ENCODE results near the gene IGF2BP2.

- TF ChIP-seq CTCF (IDR thresholded peaks at IDR 0.05) = no peak
- no peak for TF ChIP-seq USF2 (IDR thresholded peaks at IDR 0.05)
- TF ChIP-seq CEBPB (IDR thresholded peaks at IDR 0.05) = no peak
- TF ChIP-seq MAFK (IDR thresholded peaks at IDR 0.05; ENCODE audit: partially characterized antibody) = no peak
- TF ChIP-seq POLR2A (IDR thresholded peaks at IDR 0.05; ENCODE audit: low read length) = no peak
- no peak for TF ChIP-seq JUNB (IDR thresholded peaks at IDR 0.05)
- TF ChIP-seq MAZ (IDR thresholded peaks at IDR 0.05; ENCODE audit: borderline replicate concordance, low read depth, low read length) = no peak
- TF ChIP-seq EHMT2 (IDR thresholded peaks at IDR 0.05; ENCODE audit: low read depth) = no peak
- TF ChIP-seq RARB (CRISPR knock-in tag; IDR thresholded peaks at IDR 0.05) = no peak
- no peak for TF ChIP-seq EP300 (IDR thresholded peaks at IDR 0.05)
- TF ChIP-seq REST (IDR thresholded peaks at IDR 0.05) = no peak
- TF ChIP-seq RFX5 (IDR thresholded peaks at IDR 0.05) = no peak
Observed at GRCh38 chr3:185874119-185874518, 49.3 kb upstream of the IGF2BP2 start.

All from A549 (cell line).